GM12801 (cell line): ENCODE data around the gene HID1.

Source experiments
- CTCF ChIP-seq: IDR thresholded peaks from one replicate; pipeline ENCODE4 v1.5.1; 2011; ENCODE audit warnings: control low read depth; ENCODE audit not compliant: insufficient read length; ENCODE audit errors: extremely low read depth

HID1 gene

DNA sequence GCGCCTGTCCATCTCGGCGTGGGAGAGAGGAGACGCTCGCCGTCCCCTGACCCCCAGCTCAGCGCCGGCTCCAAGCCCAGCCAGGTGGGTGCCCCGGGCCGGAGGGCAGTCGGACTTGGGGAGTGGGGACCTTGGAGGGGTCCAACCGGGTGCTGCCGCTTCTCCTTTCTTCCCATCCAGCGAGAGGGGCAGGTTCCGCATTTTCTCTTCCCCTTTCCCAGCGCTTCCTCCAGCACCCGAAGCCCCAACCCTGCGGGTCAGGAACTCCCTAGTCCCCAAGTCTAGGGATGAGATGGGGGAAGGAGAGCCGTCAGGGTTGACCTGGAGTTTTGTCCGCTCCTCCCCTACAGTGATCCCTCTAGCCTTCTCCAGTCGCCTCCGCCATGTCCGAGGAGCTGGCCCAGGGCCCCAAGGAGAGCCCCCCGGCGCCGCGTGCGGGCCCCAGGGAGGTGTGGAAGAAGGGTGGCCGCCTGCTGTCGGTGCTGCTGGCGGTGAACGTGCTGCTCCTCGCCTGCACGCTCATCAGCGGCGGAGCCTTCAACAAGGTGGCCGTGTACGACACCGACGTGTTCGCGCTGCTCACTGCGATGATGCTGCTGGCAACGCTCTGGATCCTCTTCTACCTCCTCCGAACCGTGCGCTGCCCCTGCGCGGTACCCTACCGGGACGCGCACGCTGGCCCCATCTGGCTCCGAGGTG, 48.2 kb downstream of the HID1 start, which contains the start of gene OTOP2:
Gene OTOP2, plus strand, starts transcription at position 24 of the 699 bp plus-strand sequence. Its CDS starts 360 bp downstream, at position 384.
- TF ChIP-seq CTCF = no peak

GRCh38 chr17:74923538-74924249, 48.9 kb downstream of the HID1 start:
- no peak for TF ChIP-seq CTCF

DNA sequence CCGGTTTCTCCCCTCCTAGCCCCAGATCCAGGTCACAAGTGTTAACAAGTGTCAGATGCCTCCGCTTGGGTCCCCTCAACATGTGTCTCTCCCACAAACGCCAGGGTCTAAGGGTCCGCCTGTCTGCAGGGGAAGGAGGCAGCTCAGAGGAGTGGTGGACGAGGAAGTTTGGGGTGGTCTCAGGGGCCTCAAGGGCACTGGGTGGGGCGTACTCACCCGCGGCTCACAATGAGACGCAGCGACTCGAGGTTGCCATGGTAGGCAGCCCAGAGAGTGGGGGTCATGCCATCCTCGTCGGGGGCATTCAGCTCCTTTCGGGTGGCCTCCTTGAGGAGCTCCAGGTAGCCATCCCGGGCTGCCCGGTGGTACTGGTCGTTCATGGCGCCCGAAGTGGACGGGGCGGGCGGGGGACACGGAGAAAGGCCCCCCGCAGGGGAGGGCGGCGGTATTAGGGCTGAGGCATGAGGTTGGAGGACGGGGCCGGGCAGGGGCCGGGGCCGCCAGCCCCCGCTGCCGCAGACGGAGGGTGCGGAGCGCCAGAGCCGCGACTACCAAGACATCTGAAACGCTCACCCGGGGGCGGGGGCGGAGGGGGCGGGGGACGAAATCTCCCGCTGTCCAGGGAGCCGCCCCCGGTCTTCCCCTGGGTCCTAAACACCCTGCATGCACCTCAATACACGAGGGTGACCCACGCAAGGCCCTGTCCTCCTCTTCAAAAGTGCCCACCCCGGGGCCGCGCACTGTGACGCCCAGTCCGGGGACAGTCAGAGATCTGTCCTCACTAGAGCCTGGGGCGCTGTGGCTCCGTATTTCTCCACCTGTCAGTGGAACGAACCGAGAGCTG, 49.6 kb downstream of the HID1 start, which contains the start of gene USH1G:
Gene USH1G, minus strand, starts transcription at position 562 of the 844 bp plus-strand sequence. Its CDS starts 182 bp downstream, at position 380.
- no peak for TF ChIP-seq CTCF

DNA sequence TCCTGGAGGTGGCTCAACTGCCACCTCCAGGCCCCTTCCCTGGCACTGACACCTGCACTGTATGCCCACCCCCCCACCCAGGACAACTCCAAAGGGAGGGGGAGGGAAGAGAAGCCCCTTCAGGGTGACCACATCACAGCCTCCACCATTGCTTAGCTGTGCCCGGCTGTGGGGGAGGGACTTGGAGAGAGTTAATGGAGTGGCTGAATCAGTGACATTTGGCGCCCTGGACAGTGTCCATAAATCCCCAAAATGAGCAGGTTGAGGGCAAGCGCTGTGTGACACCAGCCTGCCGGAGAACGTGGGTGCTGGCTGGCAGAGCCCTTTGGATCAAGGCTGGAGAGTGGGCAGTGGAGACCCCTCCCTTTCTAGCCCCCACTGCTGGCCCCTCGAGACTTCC, 50.4 kb downstream of the HID1 start:
- no peak for TF ChIP-seq CTCF

- no peak for TF ChIP-seq CTCF
Observed at GRCh38 chr17:74921769-74922168, 50.8 kb downstream of the HID1 start.

- no peak for TF ChIP-seq CTCF
Observed at GRCh38 chr17:74921026-74921681, 51.4 kb downstream of the HID1 start.
